LNCaP clone FGC (cell line): ENCODE measurements around the gene MAP2K6.

Source experiments
- DNase-seq: peaks from one replicate; pipeline ENCODE4 v3.0.0-alpha.2; 2011; ENCODE audit warnings: low read depth
- H3K4me3 ChIP-seq: 2 replicates; pipeline ENCODE4 v1.5.1; 2011; ENCODE audit warnings: mild to moderate bottlenecking, low read depth, low read length, control low read depth
- TF ChIP-seq, protein P1 (sequence below): IDR thresholded peaks from 2 replicates; pipeline ENCODE4 v1.5.1; 2012; ENCODE audit warnings: mild to moderate bottlenecking; ENCODE audit not compliant: control insufficient read depth, insufficient read depth; ENCODE audit errors: extremely low read depth

Gene MAP2K6

DNA sequence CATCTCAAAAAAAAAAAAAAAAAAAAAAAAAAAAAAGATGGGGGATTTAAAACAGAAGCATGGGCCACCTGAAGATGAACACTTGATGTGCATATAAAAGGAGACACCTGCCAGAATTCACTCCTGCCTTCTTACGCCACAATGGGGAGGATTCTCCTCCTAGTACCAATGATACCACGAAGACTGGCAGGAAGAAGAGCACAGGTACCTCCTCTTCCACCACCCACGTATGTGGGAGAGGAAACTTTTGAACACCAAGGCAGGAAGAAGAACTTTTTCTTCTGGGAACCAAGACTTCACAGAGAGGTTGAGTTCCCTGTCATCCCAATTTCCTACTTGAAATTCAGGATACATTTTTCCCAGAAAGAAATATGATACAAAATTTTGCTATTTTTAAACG lies 2.7 kb upstream of the MAP2K6 start:
- H3K4me3 ChIP-seq, result no peak overlapping the region
- TF ChIP-seq, protein P1, sequence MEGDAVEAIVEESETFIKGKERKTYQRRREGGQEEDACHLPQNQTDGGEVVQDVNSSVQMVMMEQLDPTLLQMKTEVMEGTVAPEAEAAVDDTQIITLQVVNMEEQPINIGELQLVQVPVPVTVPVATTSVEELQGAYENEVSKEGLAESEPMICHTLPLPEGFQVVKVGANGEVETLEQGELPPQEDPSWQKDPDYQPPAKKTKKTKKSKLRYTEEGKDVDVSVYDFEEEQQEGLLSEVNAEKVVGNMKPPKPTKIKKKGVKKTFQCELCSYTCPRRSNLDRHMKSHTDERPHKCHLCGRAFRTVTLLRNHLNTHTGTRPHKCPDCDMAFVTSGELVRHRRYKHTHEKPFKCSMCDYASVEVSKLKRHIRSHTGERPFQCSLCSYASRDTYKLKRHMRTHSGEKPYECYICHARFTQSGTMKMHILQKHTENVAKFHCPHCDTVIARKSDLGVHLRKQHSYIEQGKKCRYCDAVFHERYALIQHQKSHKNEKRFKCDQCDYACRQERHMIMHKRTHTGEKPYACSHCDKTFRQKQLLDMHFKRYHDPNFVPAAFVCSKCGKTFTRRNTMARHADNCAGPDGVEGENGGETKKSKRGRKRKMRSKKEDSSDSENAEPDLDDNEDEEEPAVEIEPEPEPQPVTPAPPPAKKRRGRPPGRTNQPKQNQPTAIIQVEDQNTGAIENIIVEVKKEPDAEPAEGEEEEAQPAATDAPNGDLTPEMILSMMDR, result no peak
- DNase-seq, result no peak

DNA sequence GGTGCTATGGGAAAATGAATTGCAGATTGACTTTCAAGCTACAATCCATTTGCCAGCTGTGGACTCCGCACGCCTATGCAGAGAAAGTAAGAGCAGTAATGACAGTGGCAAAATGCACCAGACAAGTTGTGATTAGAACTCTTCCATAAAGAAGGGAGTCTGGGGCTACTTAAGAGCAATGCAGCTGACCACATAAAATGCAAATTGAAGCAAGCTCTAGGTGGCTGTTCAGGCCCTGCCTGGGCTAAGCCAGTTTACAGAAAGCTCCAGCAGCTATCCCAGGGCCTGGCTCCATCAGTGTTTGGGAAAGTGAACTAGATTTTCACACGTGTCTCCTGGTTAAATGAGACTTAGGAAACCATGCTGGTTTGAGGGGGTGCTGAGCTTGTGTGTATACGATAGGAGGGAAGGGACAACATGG lies 2.2 kb upstream of the MAP2K6 start:
- H3K4me3 ChIP-seq, result no peak overlapping the region
- DNase-seq, result no peak
- TF ChIP-seq, protein P1, result no peak

DNA sequence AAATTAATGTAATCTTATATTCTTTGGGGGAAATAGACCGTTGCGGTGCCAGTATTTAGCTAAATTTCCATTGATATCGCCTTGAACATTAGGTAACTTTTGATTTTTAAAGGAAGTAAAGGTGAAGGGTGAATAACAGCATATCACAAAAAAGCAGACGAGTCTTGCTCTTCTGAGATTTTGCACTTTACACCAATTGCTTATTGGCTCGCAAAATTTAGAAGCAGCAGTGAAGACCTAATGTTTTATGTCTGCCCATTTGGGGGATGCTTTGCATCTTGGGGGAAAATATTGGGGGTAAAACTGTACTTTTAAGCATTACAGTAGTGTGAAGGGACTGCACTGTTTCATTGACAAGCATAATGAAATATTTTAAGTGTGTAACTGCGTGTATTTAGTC lies 934 bp downstream of the MAP2K6 start:
- TF ChIP-seq, protein P1, result no peak
- peak overlapping the region; percentile 62 for H3K4me3 ChIP-seq
- no peak for DNase-seq

DNA sequence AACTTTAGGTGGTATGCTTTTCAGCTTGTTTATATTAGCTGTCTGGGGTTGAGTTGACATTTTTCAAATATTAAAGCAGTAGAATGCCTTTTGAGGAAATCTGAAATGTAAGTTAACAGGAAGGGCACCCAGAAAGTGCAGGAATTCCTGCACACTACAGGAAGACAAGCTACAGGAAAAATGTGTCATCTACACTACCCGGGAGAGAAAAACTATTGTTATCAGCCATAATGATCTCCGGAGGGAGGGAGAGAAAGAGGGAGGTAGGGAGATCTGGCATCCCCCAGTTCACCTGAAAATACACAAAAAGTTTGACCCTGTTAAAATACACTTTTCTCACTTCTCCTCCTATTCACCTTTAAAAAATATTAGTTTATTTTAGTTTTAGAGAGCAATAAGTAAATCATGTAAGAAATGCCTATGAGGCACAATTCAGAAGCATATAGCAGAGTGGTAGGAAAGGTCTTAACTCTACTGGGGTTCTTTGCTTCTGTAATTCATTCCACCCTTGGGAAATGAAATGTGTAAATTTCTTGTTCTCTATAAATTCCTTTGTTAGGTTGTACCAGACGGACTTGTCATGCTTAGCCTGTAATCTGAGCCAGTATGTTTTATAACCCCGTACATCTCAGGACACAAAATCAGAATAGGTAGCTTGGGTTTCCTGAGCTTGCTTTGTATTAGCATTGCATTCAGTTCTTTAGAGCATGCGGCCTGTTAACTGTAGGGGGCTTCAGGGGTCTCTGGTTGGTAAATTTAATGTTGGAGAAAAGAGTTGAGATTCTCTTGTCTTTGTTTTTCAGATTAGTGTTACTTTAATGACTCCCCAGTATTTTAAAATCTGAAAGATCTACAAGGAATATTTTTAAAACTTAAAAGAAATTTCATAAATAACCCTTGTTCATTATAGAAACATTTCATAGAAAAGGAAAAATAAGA lies 3.3 kb downstream of the MAP2K6 start:
- no peak for DNase-seq
- H3K4me3 ChIP-seq, result no peak overlapping the region
- TF ChIP-seq, protein P1, result no peak

DNA sequence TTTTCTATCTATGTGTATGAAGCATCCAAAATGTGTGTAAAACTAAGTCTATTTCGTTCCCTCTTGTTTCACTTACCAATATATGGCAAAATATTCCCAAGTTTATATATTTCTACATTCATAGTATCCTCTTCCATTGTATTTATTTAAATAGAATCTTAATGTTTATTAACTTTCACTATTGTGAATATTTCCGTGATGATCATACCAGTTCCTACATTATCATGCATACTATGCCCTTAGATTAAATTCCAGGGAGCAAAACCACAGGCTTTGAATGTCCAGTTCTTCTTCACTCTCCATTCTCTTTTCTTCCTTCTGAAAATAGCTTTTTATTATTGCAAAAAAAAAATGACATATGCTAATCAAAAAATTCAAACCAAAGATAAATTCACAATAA lies 4.0 kb downstream of the MAP2K6 start:
- TF ChIP-seq, protein P1, result no peak
- H3K4me3 ChIP-seq, result no peak overlapping the region

DNA sequence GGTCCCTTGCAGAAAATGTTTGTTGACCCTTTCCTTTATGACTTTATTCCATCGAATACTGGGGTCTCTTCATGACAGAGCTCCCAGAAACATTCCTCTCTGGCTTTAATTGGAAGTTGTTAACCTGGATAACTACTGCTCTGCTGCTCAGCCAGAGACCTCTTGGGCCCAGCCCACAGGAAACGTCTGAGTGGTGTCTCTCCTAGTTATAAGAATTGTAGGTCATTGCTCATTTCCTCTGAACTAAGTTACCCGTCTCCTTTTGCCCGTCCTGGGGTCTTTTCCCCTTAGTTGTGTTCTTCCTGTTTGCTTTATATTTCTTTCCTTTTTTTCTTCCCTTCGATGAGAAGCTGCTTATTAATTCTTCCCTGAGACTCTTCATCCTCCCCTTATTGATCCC lies 9.0 kb downstream of the MAP2K6 start:
- no peak overlapping the region for H3K4me3 ChIP-seq
- TF ChIP-seq, protein P1, result no peak
- no peak for DNase-seq

More for the DNA sequence above, 4.0 kb downstream of the MAP2K6 start:
- no peak for DNase-seq
